GM19238 (cell line): Measurements from ENCODE around the gene FAM120AOS.

Experiments
- DNase-seq: peaks from one replicate; pipeline ENCODE4 v3.0.0; 2011; ENCODE audit warnings: low spot score; ENCODE audit not compliant: insufficient read length

FAM120AOS gene

GRCh38 chr9:93453047-93453914, at the start of gene FAM120AOS:
TSS of gene FAM120AOS (minus strand) at chr9:93453581. CDS start at chr9:93452709, 872 bp downstream.
- DNase-seq: peak; percentile 65

- DNase-seq: no peak
Observed at GRCh38 chr9:93501406-93501805, 48.0 kb upstream of the FAM120AOS start.

GRCh38 chr9:93500571-93501298, 47.4 kb upstream of the FAM120AOS start:
- no peak for DNase-seq

DNA sequence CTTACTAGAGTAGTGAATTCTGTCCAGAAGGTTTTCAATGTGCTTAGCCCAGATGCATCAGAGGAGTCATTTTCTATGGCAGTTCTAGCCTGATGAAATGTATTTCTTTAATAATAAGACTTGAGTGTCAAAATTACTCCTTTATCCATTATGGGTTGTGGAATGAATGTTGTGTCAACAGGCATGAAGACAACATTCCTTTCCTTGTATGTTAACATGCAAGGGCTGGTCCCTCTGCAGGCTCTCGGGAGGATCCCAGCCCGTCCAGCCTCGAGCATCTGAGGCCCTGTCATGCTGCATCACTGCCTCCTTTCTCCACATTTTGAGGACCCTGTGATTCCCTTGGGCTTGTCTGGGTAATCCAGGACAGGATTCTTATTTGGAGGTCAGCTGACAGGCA, 42.9 kb upstream of the FAM120AOS start:
- no peak for DNase-seq

GRCh38 chr9:93493949-93494348, 40.6 kb upstream of the FAM120AOS start:
- DNase-seq: no peak

- no peak for DNase-seq
Observed at GRCh38 chr9:93492327-93492726, 38.9 kb upstream of the FAM120AOS start.

DNA sequence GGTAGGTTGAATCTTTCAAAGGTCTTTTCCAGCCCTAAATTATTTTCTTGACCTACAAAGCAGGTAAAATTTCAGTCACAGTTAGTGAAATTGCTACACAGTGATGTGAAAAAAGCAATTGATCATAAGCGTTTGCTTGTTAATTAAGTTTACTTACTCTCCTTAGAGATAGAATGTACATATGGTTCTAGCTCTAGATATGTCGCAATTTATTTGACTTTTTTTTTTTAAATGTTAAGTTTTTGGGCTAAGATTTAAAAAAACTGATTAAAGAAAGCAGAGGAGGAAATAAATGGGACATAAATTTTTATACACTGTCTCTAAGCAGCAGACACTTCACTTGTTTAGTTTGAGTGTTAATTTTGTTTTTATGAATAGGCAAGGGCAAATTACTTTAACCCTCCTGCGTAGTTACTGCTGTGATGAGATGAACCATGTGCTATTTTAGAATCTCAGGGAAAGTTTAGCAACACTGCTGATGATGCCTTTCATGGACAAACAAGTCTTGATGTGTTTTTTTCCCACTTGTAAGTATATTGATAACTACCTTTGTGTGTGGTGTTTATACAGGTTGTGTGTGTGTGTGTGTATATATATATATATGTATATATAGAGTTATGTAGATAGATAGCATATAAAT, 38.3 kb upstream of the FAM120AOS start:
- no peak for DNase-seq

DNA sequence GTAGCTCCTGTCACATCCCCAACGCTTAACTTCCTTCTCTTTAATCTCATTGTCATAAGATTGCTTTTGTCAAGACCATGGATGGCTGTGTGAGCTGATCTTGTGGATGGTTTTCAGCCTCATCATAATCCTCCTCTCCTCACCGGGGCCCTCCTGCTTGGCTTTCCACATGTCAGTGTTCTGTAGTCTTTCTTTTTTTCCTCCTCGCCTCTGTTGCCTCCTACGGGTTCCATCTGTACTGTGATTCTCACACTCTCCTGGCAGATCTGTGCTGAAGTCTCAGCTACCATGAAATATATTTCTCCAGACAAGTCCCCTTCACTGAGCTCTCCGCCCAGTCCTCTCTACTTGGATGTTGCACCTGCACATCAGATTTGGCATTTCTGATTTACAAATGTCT, 34.9 kb upstream of the FAM120AOS start:
- DNase-seq: no peak

- no peak for DNase-seq
Observed at GRCh38 chr9:93486268-93486667, 32.9 kb upstream of the FAM120AOS start.

DNA sequence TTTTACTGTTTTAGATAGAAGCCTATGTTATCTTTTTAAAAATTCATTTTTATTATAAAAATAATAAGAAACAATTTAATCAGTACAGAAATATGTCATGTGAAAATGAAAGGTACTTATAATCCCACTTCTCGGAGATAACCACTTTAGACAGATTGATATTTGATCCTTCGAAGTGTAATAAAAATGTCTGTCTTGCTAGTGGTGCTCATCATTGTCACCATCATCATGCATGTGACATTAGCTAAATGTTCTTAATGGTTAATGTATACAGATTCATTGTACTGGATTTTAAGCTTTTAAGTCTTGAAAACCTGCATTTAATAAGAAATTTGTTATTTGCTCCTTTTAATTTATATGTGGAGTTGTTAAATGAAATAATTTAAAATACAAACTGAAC, 30.1 kb upstream of the FAM120AOS start:
- no peak for DNase-seq

GRCh38 chr9:93480728-93481324, 27.4 kb upstream of the FAM120AOS start:
- DNase-seq: no peak

DNA sequence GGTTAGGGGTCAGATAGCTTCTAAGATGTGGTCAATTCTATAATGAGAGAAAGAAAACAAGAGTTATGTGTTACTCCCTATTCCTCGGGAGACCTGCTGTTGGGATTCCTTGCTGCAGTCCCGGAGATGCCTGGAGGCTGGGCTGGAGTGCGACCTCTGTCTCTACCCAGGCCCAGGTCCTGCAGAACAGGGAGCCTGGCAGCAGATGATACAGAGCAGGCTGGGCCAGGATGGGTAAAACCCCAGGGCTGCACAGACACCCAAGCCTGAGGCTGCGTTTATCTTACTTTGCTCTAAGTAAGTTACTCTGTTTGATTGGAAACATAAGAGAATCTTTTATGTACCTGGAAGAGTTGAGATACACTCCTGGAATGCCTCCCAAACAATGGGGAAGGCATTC, 26.9 kb upstream of the FAM120AOS start:
- DNase-seq: no peak

GRCh38 chr9:93479726-93480125, 26.3 kb upstream of the FAM120AOS start:
- DNase-seq: no peak

DNA sequence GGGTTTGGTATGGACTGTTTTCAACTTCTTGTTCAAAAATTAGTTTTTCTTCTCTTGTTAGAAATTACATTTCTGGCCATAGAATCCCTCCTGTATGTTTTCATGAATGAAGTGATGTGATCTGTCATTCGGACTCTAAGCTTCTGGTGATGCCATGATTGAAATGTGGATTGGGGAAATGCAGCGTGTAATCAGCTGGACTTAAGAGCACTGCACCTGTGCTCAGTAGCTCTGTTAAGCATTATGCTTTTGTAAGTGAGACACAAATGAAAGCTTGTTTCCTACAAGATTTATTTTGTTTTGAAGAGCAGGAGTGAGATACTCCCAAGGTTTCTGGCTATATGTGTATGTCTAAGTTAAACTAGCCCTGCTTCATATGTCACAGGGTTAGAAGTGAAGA, 24.0 kb upstream of the FAM120AOS start:
- DNase-seq: no peak

- no peak for DNase-seq
Observed at GRCh38 chr9:93476924-93477323, 23.5 kb upstream of the FAM120AOS start.

- DNase-seq: no peak
Observed at GRCh38 chr9:93475856-93476255, 22.5 kb upstream of the FAM120AOS start.

DNA sequence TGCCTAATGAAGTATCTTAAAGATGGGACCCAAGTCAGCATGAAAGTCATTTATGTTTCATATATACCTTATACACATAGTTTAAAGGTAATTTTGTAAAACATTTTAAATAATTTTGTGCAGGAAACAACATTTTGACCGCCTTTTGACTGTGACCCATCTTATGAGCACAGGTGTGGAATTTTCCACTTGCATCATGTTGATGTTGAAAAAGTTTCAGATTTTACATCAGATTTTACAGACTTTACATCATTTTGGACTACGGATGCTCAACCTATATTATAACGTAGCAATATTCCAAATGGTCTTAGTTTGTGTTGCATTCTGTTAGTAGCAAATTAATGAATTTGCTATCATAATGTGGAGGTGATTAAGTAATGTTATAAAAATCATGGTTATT, 21.7 kb upstream of the FAM120AOS start:
- DNase-seq: no peak

DNA sequence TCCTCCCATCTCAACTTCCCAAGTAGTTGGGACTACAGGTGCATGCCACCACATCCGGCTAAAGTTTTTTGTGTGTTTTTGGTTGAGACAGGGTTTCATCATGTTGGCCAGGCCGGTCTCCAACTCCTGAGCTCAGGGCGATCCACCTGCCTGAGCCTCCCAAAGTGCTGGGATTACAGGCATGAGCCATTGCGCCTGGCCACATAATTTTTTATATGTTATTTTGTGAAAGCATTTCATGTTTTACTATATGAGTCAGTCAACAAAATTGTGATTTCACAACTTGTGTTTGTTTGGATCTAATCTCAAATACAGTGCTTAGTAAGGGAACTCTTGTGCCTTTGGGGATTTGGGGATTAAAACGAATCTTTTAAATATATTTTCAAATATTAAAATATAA, 20.0 kb upstream of the FAM120AOS start:
- DNase-seq: no peak

DNA sequence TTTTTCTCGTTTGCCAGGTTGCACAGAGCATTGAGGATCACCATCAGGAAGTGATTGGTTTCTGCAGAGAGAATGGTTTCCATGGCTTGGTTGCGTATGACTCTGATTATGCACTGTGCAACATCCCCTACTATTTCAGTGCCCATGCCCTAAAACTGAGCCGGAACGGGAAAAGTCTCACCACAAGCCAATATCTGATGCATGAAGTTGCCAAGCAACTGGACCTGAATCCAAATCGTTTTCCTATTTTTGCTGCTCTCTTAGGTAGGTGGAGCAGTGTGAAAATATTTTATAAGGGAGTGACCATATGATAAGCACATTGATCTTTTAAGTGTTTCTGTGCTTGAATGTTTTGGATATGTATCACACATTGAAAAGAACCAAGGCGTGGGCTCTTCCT, 17.7 kb upstream of the FAM120AOS start:
- no peak for DNase-seq

DNA sequence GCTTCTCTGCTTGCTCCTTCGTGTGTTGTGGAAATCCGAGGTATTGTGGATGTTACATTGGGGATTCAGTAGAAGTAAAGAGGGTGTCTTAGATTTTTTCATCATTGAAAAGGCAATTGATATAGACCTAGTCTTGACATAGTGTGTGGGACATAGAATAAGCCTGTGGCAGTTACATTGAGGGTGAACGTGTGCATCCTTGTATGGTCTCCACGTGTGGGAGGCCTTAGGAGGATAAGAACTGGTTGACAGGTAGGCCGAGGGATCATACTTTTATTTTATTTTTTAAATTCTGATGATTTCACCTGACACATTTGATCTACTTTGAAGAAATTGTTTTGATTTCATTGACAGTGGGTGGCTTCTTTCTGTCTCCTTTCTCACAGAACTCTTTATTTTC, 17.0 kb upstream of the FAM120AOS start:
- no peak for DNase-seq

GRCh38 chr9:93468763-93469456, 15.5 kb upstream of the FAM120AOS start:
- DNase-seq: no peak
